ENCODE measurements around the gene TLE3.

- TF ChIP-seq, protein P1, sequence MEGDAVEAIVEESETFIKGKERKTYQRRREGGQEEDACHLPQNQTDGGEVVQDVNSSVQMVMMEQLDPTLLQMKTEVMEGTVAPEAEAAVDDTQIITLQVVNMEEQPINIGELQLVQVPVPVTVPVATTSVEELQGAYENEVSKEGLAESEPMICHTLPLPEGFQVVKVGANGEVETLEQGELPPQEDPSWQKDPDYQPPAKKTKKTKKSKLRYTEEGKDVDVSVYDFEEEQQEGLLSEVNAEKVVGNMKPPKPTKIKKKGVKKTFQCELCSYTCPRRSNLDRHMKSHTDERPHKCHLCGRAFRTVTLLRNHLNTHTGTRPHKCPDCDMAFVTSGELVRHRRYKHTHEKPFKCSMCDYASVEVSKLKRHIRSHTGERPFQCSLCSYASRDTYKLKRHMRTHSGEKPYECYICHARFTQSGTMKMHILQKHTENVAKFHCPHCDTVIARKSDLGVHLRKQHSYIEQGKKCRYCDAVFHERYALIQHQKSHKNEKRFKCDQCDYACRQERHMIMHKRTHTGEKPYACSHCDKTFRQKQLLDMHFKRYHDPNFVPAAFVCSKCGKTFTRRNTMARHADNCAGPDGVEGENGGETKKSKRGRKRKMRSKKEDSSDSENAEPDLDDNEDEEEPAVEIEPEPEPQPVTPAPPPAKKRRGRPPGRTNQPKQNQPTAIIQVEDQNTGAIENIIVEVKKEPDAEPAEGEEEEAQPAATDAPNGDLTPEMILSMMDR (IDR thresholded peaks at IDR 0.05; ENCODE audit: insufficient read depth, low read depth, low read length), result no peak
- TF ChIP-seq EZH2 (IDR thresholded peaks at IDR 0.05; ENCODE audit: insufficient read depth, low read length), result no peak
Observed at GRCh38 chr15:69999392-70000085, 98.2 kb downstream of the TLE3 start.

Data from astrocyte (in vitro differentiated cells and primary cell).